Fibroblast of lung (primary cell): Measurements from ENCODE around the gene FCGR1A. TPM values are rescaled to one million over a fixed set of nuclear protein-coding genes. Genes with fewer than 3 reads are reported as not detected.
"Not testable (repeated sequence)": the region's sequence is repeated elsewhere in the genome, so short reads cannot be mapped to it uniquely, and the experiment has no call there.

ENCODE experiments used
- DNase-seq, 2 donors: peaks; one replicate each; pipeline versions ENCODE4 v3.0.0 to v3.0.0-alpha.2; 2010; ENCODE audit warnings: low read depth in 2 of 2
- H2AFZ ChIP-seq: 2 replicates; pipeline ENCODE4 v1.5.1; 2012; ENCODE audit warnings: low read length, control low read depth, inconsistent platforms
- H3K27ac ChIP-seq: 2 replicates; pipeline ENCODE4 v1.5.1; 2011; ENCODE audit warnings: low read length, control low read depth; ENCODE audit not compliant: insufficient read depth
- H3K27me3 ChIP-seq: 2 replicates; pipeline ENCODE4 v1.5.1; 2011; ENCODE audit warnings: mild to moderate bottlenecking, low read length; ENCODE audit not compliant: control insufficient read depth, insufficient read depth
- H3K36me3 ChIP-seq: 2 replicates; pipeline ENCODE4 v1.5.1; 2011; ENCODE audit warnings: low read length; ENCODE audit not compliant: control insufficient read depth, insufficient read depth
- H3K4me1 ChIP-seq: 2 replicates; pipeline ENCODE4 v1.5.1; 2011; ENCODE audit warnings: low read length; ENCODE audit not compliant: control insufficient read depth, insufficient read depth; ENCODE audit errors: extremely low read depth
- H3K4me2 ChIP-seq: 2 replicates; pipeline ENCODE4 v1.5.1; 2011; ENCODE audit warnings: low read length, control low read depth; ENCODE audit not compliant: insufficient read depth; ENCODE audit errors: extremely low read depth
- H3K4me3 ChIP-seq, 4 experiments: fragments of 200-600 bp in 1 of 4; sonication (generic) in 1 of 4; replicated peaks in 1 of 4; 2 replicates each; pipeline ENCODE4 v1.5.1; 2011 to 2016; ENCODE audit warnings: low read length in 4 of 4, low read depth in 3 of 4, mild to moderate bottlenecking in 3 of 4, control low read depth in 2 of 4, inconsistent platforms in 1 of 4, mixed read lengths in 1 of 4; ENCODE audit not compliant: insufficient read depth in 1 of 4; ENCODE audit errors: control extremely low read depth in 1 of 4
- H3K79me2 ChIP-seq: 2 replicates; pipeline ENCODE4 v1.5.1; 2012; ENCODE audit warnings: mild to moderate bottlenecking, low read length, inconsistent platforms; ENCODE audit not compliant: control insufficient read depth, insufficient read depth
- H3K9ac ChIP-seq: 2 replicates; pipeline ENCODE4 v1.5.1; 2011; ENCODE audit warnings: mild to moderate bottlenecking, low read length, control low read depth; ENCODE audit not compliant: insufficient read depth
- H3K9me3 ChIP-seq: 2 replicates; pipeline ENCODE4 v1.5.1; 2012; ENCODE audit warnings: low read depth, low read length; ENCODE audit not compliant: control insufficient read depth, insufficient read depth
- H4K20me1 ChIP-seq: 2 replicates; pipeline ENCODE4 v1.5.1; 2011; ENCODE audit warnings: low read length; ENCODE audit not compliant: control insufficient read depth, insufficient read depth; ENCODE audit errors: extremely low read depth
- polyA plus RNA-seq, 2 donors: library from polyadenylated mRNA; depleted of rRNA in 1 of 2; stranded (reverse) in 1 of 2; unstranded in 1 of 2; fragments of >200 nt; gene quantifications; 2 replicates each; pipeline ENCODE4 v1.2.1, GENCODE V29; 2011 to 2012; ENCODE audit warnings: missing spikeins in 1 of 2
- total RNA-seq: library from RNA; depleted of rRNA; stranded (reverse); fragments of >200 nt; gene quantifications from 2 replicates; pipeline ENCODE4 v1.2.1, GENCODE V29; 2014

Gene FCGR1A
- total and polyA plus RNA-seq, 2 donors (not counting 1 experiment from before 2014, with no cell fraction given), result not detected

DNA sequence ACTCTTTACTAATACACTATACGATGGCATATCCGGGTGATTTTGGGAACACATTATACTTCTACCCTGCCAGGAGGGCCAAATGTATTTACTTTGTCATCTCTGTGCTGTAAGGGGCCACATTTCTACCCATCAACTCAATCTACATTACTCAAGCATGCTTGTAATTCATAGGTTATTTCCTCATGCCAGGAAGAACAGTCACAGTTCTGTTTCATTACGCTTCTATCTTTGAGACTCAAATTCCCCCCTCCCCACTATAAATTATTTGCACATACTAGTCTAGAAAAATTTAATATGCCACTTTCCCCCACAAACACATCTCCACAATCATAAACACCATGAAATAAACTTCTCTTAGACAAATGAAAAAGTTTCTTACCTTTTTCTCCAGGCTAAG lies 19.1 kb downstream of the FCGR1A start:
- not testable (repeated sequence) for DNase-seq, H3K9me3 ChIP-seq

GRCh38 chr1:149804417-149805080 lies 22.1 kb downstream of the FCGR1A start:
- not testable (repeated sequence) for H3K9me3 ChIP-seq, H2AFZ ChIP-seq, H3K9ac ChIP-seq, H3K27me3 ChIP-seq, H3K4me3 ChIP-seq, H3K4me2 ChIP-seq, H3K79me2 ChIP-seq, H4K20me1 ChIP-seq, H3K36me3 ChIP-seq, DNase-seq, H3K27ac ChIP-seq, H3K4me1 ChIP-seq

More for the DNA sequence above, 19.1 kb downstream of the FCGR1A start:
- H4K20me1 ChIP-seq, H3K27ac ChIP-seq, H2AFZ ChIP-seq, H3K4me1 ChIP-seq, H3K4me3 ChIP-seq, H3K79me2 ChIP-seq, H3K27me3 ChIP-seq, H3K4me2 ChIP-seq, H3K9ac ChIP-seq, H3K36me3 ChIP-seq: not testable (repeated sequence)

GRCh38 chr1:149810697-149811405 lies 28.4 kb downstream of the FCGR1A start:
- not testable (repeated sequence) for H3K9ac ChIP-seq, H2AFZ ChIP-seq, H3K4me1 ChIP-seq, H3K27me3 ChIP-seq, H3K27ac ChIP-seq, H3K79me2 ChIP-seq, DNase-seq, H4K20me1 ChIP-seq, H3K9me3 ChIP-seq, H3K4me2 ChIP-seq, H3K36me3 ChIP-seq
- peak overlapping the region in 2 of 4 experiments; percentile 21 to 50 for H3K4me3 ChIP-seq

- H3K36me3 ChIP-seq, H4K20me1 ChIP-seq, H3K27ac ChIP-seq, H3K79me2 ChIP-seq, H3K27me3 ChIP-seq, H2AFZ ChIP-seq, H3K9me3 ChIP-seq, H3K4me1 ChIP-seq, H3K9ac ChIP-seq: not testable (repeated sequence)
- DNase-seq, result peak in 1 of 2 donors; percentile 16
- Histone ChIP-seq H3K4me3 (peak overlapping the region in 3 of 4 experiments; percentile 10 to 64 (median 50)), H3K4me2 (peak overlapping the region; percentile 82)
Observed at GRCh38 chr1:149811514-149811889, 29.0 kb downstream of the FCGR1A start.

GRCh38 chr1:149811890-149812829 lies 29.7 kb downstream of the FCGR1A start:
- DNase-seq, result peak; percentile 92 to 97
- H3K9me3 ChIP-seq, H3K27me3 ChIP-seq, H3K36me3 ChIP-seq, H3K4me1 ChIP-seq, H4K20me1 ChIP-seq, H3K79me2 ChIP-seq: not testable (repeated sequence)
- H2AFZ ChIP-seq, result peak overlapping the region; percentile 26
- peak overlapping the region; percentile 44 for H3K4me2 ChIP-seq
- peak overlapping the region; percentile 37 for H3K9ac ChIP-seq
- peak overlapping the region; percentile 10 to 65 (median 40) for H3K4me3 ChIP-seq
- peak overlapping the region; percentile 67 for H3K27ac ChIP-seq

DNA sequence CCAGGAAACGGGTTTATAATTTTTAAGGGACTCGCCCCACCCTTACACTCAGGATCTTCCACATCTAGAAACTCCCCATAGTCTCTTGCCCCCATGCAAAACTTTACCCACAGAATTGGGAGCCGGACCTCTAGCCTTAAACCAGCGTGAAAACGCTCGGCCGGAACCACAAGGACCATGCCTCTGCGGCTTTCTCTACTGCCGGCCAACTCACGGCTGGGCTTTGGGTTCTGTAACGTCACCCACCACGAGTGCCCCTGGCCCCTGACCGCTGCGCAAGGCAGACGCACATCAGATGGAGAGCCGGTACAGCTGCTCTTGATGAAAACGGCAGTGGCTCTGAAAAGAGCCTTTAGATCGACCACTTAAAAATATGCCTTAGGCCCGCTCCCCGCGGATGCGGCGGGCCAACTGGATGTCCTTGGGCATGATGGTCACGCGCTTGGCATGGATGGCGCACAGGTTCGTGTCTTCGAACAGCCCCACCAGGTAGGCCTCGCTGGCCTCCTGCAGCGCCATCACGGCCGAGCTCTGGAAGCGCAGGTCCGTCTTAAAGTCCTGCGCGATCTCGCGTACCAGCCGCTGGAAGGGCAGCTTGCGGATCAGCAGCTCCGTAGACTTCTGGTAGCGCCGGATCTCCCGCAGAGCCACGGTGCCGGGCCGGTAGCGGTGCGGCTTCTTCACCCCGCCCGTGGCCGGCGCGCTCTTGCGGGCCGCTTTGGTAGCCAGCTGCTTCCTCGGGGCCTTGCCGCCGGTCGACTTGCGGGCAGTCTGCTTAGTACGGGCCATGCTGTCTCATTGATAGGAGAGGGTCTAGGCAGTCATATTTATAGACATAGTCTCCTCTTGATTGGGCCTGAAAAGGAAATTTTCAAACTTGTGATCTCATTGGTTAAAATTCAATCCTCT lies 30.7 kb downstream of the FCGR1A start:
- not testable (repeated sequence) for H3K36me3 ChIP-seq, H3K9me3 ChIP-seq, H3K4me1 ChIP-seq, H3K79me2 ChIP-seq, H3K27me3 ChIP-seq, H4K20me1 ChIP-seq, H2AFZ ChIP-seq
- peak; percentile 81 to 88 for DNase-seq
- peak overlapping the region; percentile 50 for H3K9ac ChIP-seq
- H3K27ac ChIP-seq, result peak overlapping the region; percentile 51
- peak overlapping the region in 3 of 4 experiments; percentile 33 to 65 (median 54) for H3K4me3 ChIP-seq
- H3K4me2 ChIP-seq, result peak overlapping the region; percentile 64
